Ovary (tissue), 9 donors: ENCODE data around the gene HABP2. TPM values are rescaled to one million over a fixed set of nuclear protein-coding genes. Genes with fewer than 3 reads are reported as not detected.

ENCODE experiments used
- DNase-seq, 5 donors: peaks; one replicate each; pipeline ENCODE4 v3.0.0-alpha.2; 2019 to 2020
- H3K27ac ChIP-seq, 2 donors: fragments of 200-600 bp; one replicate each; pipeline versions ENCODE4 v1.5.1 to v1.8.0; 2019 to 2022
- H3K27me3 ChIP-seq: fragments of 200-600 bp; one replicate; pipeline ENCODE4 v1.8.0; 2022
- H3K36me3 ChIP-seq: fragments of 200-600 bp; sonication (generic); one replicate; pipeline ENCODE4 v1.5.1; 2019
- H3K4me1 ChIP-seq: one replicate; pipeline ENCODE4 v1.8.1; 2013; ENCODE audit warnings: mild to moderate bottlenecking, moderate library complexity; ENCODE audit not compliant: insufficient read depth
- H3K4me3 ChIP-seq: fragments of 200-600 bp; sonication (generic); one replicate; pipeline ENCODE4 v1.5.1; 2017
- H3K9me3 ChIP-seq, 2 donors: fragments of 200-600 bp in 1 of 2; sonication (generic) in 1 of 2; one replicate each; pipeline versions ENCODE4 v1.5.1 to v1.8.1; 2013 to 2019; ENCODE audit warnings: mild to moderate bottlenecking in 1 of 2, moderate library complexity in 1 of 2
- EP300 ChIP-seq: sonication (generic); formaldehyde crosslinking; IDR thresholded peaks from one replicate; pipeline ENCODE4 v1.6.1; 2017; ENCODE audit warnings: antibody characterized with exemption
- POLR2A ChIP-seq: fragments of 450-650 bp; IDR thresholded peaks from one replicate; pipeline ENCODE4 v1.6.1; 2017; ENCODE audit warnings: antibody characterized with exemption, mild to moderate bottlenecking, moderate library complexity
- WGBS, 3 donors: extraction: QIAGEN DNeasy Blood & Tissue Kit in 1 of 3; methylation state at CpG; one replicate each; pipeline versions ENCODE4 v1.1.5 to v1.1.7; 2013 to 2017; 5-methylcytosine and 5-hydroxymethylcytosine counted together
- intact Hi-C, 4 donors: fragments of 100-400 bp; cut with DNase I; formaldehyde crosslinking; loops; one replicate each; pipeline versions ENCODE4 v1.11.0 to v1.15.1; 2022 to 2023
- polyA plus RNA-seq, 2 donors: library from polyadenylated mRNA; stranded (reverse); fragments of 200-250 nt in 1 of 2; fragments of 350-450 nt in 1 of 2; fragmentation: Illumina TruSeq in 1 of 2; extraction: RNeasy Lipid Tissue Mini Kit (QIAGEN cat#74804) in 1 of 2; gene quantifications; one replicate each; pipeline ENCODE4 v1.2.3, GENCODE V29; 2013 to 2014
- total RNA-seq, 7 donors: library from RNA; depleted of rRNA in 2 of 7; stranded (reverse); fragments of >200 nt in 2 of 7; fragmentation: NEBNext Ultra II Directional in 3 of 7; extraction: Animal tissue kit (Norgen Biotek cat#: 25700) in 3 of 7; gene quantifications; one replicate each; pipeline versions ENCODE4 v1.1.0 to v1.2.4, GENCODE V29; 2016 to 2023
- TF ChIP-seq, protein P1 (sequence below), 3 donors: fragments of 450-650 bp in 2 of 3; fragments of 200-600 bp in 1 of 3; IDR thresholded peaks; one replicate each; pipeline versions ENCODE4 v1.5.1 to v1.8.0; 2016 to 2022; ENCODE audit warnings: antibody characterized with exemption in 3 of 3, mild to moderate bottlenecking in 1 of 3
- donor health status: DM: no; HTN: no; CAD: no; lungs with moderate emphysema.
- donor health status: DM: no; HTN: no; CAD: no.
- donor health status: Bipolar disorder and iron deficiency.
- donor health status: DM: yes; HTN: yes; CAD: no.
- donor health status: DM: no; HTN: no; CAD: no.
- donor health status: DM: yes; HTN: yes; CAD: no.

Gene HABP2
- total and polyA plus RNA-seq, 9 donors: 0.07 to 2.3 (median 0.19) TPM; not detected in 3

DNA sequence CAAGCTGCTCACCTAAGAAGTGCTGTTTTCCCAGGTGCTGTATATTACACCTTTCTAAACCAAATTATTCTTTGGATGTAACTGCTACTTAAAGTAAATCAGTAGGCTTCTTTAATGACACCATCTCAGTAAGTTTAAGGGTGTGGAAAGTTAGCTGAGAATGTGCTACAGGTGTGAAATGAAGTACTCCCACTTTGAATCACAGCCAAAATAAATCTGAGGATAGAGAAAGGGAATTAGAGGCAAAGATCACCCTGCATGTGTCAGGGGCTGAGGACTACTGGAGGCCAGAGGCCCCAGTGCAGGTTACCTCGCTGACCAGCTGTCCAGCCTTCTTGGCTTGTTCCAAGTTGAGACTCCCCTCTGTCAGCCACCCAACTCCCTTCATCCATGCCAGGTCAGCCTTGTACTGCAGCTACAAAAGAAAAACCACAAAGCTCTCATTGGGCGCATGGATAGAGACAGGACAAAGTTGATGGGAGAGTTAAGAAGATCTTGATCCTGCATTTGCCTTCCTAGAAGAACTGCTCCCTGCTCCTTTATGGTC lies 75.8 kb downstream of the HABP2 start:
- no peaks in the 10 kb centered on the region for H3K4me1 ChIP-seq
- H3K9me3 ChIP-seq: no peaks in the 10 kb centered on the region
- TF ChIP-seq POLR2A: no peak
- TF ChIP-seq, protein P1, sequence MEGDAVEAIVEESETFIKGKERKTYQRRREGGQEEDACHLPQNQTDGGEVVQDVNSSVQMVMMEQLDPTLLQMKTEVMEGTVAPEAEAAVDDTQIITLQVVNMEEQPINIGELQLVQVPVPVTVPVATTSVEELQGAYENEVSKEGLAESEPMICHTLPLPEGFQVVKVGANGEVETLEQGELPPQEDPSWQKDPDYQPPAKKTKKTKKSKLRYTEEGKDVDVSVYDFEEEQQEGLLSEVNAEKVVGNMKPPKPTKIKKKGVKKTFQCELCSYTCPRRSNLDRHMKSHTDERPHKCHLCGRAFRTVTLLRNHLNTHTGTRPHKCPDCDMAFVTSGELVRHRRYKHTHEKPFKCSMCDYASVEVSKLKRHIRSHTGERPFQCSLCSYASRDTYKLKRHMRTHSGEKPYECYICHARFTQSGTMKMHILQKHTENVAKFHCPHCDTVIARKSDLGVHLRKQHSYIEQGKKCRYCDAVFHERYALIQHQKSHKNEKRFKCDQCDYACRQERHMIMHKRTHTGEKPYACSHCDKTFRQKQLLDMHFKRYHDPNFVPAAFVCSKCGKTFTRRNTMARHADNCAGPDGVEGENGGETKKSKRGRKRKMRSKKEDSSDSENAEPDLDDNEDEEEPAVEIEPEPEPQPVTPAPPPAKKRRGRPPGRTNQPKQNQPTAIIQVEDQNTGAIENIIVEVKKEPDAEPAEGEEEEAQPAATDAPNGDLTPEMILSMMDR (IDR thresholded peaks at IDR 0.05): no peak
- TF ChIP-seq EP300: no peak
- DNase-seq: no peak
- 74 to 84% (median 78%) methylated on average over 2 of the region's 2 CpGs for WGBS, 3 donors
- no peaks in the 10 kb centered on the region for H3K36me3 ChIP-seq
- intact Hi-C loops: no loop called here
- H3K27me3 ChIP-seq: no peaks in the 10 kb centered on the region
- H3K4me3 ChIP-seq: no peak overlapping the region
- no peak overlapping the region for H3K27ac ChIP-seq

DNA sequence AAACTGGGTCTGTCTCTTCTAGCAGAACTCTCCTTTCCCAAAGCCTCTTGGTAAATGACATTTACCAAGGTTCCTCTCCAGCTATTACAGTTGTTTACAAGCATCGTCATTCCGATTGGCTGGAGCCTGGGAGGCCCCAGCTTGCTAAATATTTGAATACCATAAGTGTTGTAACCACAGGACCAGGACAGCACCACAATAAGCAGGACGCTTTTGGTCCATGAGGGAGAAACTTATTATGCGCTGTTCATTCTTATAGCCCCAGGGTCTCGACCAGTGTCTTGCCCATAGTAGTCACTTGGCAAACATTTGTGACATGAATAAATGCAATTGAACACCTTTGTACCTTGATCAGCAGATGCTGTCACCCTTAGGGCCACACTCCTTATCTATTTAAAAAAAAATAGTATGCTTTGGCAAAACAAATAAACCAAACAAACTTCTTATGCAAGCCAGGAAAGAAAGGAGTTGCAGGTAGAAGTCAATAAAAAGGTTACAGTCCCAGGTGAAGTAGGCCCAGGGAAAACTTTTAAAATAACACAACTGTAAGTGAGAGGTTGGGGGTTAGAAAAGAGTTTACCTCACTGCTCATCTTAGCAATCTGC lies 78.2 kb downstream of the HABP2 start:
- Histone ChIP-seq H3K4me1 (no peaks in the 10 kb centered on the region), H3K27ac (no peak overlapping the region), H3K4me3 (no peak overlapping the region), H3K27me3 (no peaks in the 10 kb centered on the region), H3K36me3 (no peaks in the 10 kb centered on the region), H3K9me3 (peaks cover 0 to 5% of the 10 kb centered on the region in 2 donors)
- no peak for DNase-seq
- TF ChIP-seq, protein P1 (IDR thresholded peaks at IDR 0.05): no peak
- TF ChIP-seq EP300: no peak
- 92 to 94% (median 94%) methylated on average over 5 of the region's 5 CpGs for WGBS, 3 donors
- intact Hi-C loops: no loop called here

DNA sequence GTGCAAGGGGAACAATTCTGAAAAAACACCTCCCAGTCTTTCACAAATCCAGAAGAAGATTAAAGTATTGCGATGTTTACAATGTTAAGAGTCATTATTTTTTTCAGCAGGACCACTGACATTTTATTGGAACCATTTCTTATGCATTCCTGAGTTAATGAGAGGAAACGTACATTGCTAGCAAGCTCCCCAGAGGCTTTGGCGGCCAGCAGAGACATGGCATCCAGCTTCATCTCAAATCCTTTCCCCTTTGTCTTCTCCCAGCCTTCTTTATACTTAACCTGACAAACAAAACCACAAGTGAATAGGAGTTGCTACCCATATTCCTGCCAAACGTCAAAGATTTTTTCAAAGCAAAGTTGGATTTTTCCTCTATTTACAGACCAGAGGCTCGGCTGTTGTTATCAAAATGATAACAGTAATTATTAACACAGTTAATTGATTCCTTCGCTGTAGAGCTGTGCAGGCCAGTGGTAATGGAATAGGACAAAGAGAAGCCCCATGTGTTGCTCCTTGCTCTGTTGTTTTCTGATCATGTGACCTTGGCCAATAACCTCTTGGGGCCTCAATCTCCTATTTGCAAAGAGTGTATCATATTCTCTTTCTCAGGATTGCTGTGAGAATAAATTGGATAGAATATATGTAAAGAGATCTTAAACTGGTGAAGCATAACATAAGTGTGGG lies 79.0 kb downstream of the HABP2 start:
- TF ChIP-seq POLR2A (no peak), EP300 (no peak)
- TF ChIP-seq, protein P1 (IDR thresholded peaks at IDR 0.05): no peak
- Histone ChIP-seq H3K9me3 (peaks cover 0 to 5% of the 10 kb centered on the region in 2 donors), H3K27me3 (no peaks in the 10 kb centered on the region), H3K4me1 (no peaks in the 10 kb centered on the region), H3K27ac (no peak overlapping the region), H3K4me3 (no peak overlapping the region), H3K36me3 (no peaks in the 10 kb centered on the region)
- WGBS, 3 donors: 25 to 31% (median 28%) methylated on average over 6 of the region's 6 CpGs
- intact Hi-C loops: no loop called here
- no peak for DNase-seq

Other genes with a start within 250 kb of the HABP2 start
- gene NRAP, start 111.0 kb downstream of the HABP2 start, total RNA-seq: under 1 TPM in 6 of 7 donors, not detected in 1; 0.05 to 0.25 (median 0.12) TPM
- gene NRAP, start 111.0 kb downstream of the HABP2 start, polyA plus RNA-seq: under 1 TPM in 1 of 2 donors, not detected in 1; 0.02 TPM
- gene CASP7, start 126.9 kb downstream of the HABP2 start, total RNA-seq: 10 to 100 TPM in 5 of 7 donors, 1 to 10 TPM in 2; 8.0 to 18.3 (median 12.8) TPM
- gene CASP7, start 126.9 kb downstream of the HABP2 start, polyA plus RNA-seq: 10 to 100 TPM; 13.8 to 24.7 TPM
- gene PLEKHS1, start 198.6 kb downstream of the HABP2 start, total RNA-seq: 1 to 10 TPM in 3 of 7 donors, under 1 TPM in 3, not detected in 1; 0.13 to 5.7 (median 0.91) TPM
- gene PLEKHS1, start 198.6 kb downstream of the HABP2 start, polyA plus RNA-seq: under 1 TPM in 1 of 2 donors, not detected in 1; 0.01 TPM